GM21786 (cell line): Measurements from ENCODE around the gene CASQ1.

ENCODE experiments used
- ATAC-seq: cut with Tn5 transposase; IDR thresholded peaks from one replicate; pipeline ENCODE4 v1.9.1; 2021; ENCODE audit not compliant: unreplicated experiment

CASQ1 gene

DNA sequence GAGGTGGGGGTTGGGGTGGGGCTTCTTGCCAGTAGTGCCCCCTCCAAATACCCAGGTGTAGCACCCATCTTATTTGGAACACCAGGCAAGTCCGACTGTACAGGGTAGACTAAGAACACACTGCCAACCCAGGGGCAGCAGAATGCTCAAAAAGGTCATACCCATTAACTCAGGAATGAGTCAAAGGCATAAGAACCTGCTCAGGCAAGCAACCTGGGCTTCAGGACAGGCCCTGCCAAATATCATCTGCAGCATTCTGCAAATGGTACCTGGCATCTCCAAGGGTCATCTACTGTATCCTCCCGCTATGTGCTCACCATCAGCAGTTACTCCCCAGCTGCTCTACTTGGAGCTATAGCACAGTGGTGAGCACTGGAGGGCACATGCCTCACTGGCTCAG lies 34.2 kb downstream of the CASQ1 start:
- ATAC-seq = no peak

DNA sequence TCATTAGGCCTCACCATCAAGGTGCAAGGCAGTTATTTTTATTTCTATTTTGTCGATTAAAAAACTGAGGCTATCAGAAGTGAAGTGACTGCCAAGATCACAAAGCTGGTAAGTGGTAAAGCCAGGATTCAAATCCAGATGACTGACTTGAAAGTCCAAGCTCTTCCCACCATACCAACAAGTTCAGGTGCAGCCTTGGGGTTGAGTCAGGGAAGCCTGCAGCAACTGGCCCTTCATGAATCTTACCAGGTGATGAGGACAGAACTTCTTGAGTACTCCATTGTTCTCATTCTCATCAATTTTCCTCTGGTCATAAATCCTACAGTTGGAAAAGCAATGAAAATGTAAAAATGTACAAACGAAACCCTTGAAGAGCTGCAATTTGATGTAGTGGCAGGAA lies 35.0 kb downstream of the CASQ1 start:
- ATAC-seq = no peak

DNA sequence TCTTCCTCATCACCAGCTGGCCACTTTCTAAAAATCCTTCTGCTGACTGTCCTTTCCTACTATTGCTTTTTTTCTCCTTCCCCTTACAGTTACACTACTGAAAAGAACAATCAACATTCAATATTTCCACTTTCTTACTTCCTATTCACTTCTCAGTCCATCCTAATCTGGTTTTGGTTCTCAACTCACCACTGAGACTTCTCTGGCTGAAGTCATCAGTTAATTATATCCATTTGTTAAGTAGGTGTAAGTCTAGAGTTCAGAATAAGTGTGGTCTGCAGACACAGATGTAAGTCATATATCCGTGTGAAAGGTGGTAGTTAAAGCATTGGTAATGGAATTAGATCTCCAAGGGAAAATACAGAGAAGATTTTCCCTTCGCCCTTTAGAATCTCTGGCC lies 36.2 kb downstream of the CASQ1 start:
- ATAC-seq = no peak

DNA sequence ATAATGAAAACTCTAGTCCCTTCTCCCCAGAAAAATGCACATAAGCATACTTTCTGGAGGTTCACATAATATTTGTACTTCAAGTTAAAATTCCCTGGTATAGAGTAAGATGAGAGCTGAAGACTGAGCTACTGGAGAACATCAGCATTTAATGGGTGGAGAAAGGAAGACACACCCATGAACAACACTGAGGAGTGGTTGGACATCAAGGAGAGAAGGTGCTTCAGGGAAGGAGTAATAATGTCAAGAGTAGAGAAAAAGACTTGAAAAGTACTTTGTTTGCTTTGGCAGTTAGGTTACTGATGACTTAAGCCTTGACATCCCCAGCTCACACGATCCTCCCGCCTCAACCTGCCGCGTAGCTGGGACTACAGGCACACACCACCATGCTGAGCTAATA lies 36.7 kb downstream of the CASQ1 start:
- no peak for ATAC-seq

DNA sequence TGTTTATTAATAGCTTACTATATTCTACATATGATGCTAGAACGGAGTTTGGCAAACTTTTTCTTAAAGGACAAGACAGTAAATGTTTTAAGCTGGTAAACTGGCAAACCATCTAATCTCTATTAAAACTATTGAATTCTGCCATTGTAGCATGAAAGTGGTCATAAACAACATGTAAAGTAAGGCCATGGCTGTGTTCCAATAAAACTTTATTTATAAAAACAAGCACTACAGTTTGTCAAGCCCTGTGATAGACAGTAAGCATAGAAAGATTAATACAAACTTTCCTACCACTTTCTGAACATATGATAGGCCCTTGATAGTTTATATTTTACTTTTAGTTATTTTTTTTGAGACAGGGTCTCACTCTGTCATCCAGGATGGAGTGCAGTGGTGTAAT lies 37.2 kb downstream of the CASQ1 start:
- no peak for ATAC-seq

DNA sequence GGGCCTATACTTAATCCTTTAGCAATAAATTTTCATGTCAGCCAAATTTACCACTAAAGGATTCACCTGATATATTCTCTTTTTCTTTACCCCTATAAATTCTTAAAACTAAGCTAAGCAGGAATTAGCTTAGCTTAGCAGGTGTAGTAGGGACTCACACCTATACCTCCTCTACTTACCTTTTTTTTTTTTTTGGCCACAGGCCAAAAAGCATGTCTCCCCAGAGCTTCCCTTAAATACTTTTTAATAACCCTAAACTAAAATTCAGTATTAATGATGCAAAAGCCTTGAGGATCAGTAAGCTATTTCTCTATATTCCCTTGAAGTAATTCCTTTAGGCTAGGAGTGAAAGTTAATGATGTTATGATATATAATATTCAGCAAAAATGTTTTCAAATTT lies 38.1 kb downstream of the CASQ1 start:
- ATAC-seq = no peak

DNA sequence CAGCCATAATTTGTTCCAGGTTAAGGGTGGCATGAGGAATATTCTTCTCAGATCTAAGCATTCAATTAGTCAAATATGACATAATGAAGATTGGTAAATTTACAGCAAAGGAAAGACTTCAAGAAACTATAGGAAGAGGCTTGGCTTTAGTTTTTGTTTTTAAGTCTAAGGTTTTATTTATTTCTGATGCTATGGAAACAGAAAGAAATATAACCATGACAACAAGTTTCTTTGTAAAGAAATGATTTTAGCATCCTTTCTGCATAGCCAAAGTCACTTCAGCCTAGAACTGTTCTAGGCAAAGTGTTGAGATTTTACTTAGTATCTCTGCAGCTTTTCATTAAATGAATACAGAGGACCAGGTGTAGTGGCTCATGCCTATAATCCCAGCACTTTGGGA lies 42.5 kb downstream of the CASQ1 start:
- ATAC-seq = no peak

DNA sequence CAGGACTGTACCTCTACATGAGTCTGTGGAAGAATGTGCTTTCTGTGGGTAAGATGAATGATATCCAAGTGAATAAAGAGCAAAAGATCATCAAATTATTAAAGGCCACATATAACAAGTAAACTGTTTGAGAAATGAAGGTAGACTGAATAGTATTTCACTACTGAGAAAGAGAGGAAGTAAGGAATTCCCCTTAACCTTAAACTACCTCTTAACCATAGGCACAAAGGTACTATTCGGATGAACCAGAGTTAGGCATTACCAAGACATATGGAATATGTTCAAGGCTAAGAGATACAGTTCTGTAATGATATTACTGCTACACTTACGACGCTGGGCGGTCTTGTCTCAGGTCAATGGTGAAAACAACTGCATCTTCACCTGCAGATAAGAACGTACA lies 46.4 kb downstream of the CASQ1 start:
- no peak for ATAC-seq

DNA sequence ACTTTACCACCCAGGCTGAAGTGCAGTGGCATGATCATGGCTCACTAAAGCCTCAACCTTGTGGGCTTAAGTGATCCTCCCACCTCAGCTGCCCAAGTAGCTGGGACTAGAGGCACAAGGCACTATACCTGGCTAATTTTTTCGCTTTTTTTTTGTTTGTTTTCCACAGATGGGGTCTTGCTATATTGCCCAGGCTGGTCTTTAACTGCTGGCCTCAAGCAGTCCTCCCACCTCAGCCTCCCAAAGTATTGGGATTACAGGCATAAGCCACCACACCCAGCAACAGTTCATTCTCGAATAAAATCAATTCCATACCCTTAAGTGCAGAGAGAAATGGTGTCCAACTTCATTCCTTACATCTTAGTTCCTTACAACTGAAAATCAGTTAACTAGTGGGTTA lies 47.2 kb downstream of the CASQ1 start:
- no peak for ATAC-seq

DNA sequence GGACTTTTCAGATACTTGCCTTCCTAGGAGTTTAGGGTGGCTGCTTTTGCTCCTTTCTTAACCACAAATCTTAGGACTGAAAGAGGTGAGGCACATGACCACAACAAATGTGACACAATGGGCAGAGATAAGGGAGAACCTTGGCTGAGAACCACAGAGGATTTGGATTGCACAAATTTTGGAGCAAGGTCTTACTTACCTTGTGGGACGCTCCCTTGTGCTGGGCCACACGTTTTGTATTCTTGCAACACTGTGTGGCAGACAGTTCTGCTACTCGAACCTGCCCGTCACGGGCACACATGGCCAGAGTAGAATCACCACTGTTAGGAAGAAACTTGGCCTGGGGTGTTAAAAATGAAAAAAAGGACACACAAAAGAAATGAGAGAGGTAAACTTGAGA lies 48.0 kb downstream of the CASQ1 start:
- no peak for ATAC-seq

DNA sequence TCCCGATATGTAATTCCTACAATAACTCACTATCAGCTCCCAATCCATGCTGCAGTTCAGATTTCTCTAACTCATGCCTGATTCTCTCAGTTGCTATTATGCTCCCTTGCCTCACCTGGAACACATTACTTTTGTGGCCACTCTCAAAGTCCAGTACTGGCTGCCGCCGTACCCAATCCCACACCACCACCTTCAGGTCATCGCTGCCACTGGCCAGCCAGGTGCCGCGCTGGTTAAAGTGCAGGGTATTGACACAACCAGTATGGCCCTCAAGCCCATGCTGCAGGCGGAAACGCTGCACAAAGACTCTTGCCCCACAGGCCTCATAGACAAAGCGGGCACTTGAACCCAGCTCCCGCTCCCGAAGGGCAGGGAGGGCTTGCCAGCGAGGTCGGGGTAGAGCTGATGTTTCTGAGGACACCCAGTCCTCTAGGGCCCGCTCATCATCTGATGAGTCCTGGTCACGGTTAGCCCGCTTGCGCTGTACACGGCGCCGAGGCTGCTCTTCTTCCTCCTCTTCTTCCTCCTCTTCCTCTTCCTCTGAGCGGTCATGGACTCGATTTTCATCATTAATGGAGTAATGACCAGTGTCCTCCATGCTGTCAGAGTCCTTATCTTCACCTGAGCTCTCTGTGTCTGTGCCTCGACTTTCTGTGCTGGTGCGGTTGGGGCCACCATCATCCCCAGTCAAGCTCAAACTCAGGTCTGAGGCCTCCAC lies 49.4 kb downstream of the CASQ1 start:
- no peak for ATAC-seq

DNA sequence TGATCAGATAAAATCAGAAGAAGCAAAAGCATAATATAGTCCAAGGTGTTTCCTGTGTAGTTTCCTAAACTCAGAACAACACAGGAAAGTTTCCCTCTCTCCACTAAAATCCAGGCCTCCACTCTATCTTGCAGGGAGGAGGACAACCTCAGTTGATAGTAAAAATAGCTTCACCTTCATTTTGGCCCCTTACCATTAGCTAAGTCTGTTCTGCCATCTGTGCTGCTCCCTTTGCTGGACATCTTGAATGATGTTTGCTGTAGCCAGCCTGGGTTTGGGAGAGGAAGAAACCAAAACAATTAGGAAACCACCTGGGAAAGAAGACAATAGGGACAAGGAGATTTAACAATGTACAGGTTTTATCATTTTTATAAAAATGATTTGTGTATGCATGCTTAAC lies 53.4 kb downstream of the CASQ1 start:
- no peak for ATAC-seq

DNA sequence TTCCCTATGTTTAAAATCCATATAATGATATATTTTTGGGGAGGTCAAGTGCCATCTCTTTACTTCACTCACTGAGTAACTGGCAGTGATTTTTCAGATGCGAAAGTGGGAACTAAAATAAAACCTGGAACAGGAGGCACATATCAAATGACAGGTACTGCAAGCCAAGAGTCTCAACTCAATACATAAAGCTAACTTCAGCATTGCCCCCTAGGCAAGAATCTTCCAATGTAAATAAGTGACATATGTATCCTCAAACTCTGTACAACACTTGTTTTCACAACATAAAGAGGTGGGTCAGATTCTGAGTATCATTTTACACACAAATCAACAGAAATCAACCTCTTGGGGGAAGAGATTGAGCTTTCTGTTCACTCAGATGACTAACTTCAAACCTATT lies 53.8 kb downstream of the CASQ1 start:
- no peak for ATAC-seq

DNA sequence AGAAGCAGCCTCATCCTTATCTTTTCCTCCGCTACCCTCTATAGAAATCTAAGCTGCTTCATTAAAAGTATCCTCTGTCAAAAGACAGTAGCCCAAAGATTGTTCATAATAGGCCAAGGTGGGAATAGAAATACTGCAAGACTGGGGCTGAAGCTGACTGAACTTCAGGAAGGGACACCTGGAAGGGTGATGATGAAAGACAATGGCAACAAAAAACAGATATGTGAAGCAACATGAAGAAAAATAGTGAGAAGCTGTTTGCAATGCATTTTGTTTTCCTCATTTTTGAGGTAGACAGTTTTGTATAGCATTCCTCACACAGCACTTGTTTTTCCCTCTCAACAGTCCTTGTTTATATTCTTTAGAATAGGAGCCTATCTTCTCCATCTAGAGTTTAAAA lies 55.1 kb downstream of the CASQ1 start:
- no peak for ATAC-seq

DNA sequence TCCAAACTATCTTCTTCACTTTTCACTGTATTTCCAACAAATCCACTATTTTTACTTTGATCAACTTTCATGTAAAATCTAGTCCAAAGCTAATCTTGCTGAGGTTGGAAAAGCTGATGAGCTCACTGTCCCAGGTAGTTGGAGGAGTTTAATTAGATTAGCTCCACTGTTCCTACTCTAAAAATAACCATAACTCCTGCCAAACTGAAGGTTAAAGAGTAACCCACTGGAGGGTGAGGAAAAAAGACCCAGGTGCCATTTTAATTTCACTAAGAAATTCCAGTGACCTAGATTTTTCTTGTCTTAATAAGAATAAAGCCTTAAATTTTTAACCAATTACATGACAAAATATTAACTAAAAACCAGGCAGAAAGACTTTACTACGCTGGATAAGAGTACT lies 56.7 kb downstream of the CASQ1 start:
- ATAC-seq = no peak

DNA sequence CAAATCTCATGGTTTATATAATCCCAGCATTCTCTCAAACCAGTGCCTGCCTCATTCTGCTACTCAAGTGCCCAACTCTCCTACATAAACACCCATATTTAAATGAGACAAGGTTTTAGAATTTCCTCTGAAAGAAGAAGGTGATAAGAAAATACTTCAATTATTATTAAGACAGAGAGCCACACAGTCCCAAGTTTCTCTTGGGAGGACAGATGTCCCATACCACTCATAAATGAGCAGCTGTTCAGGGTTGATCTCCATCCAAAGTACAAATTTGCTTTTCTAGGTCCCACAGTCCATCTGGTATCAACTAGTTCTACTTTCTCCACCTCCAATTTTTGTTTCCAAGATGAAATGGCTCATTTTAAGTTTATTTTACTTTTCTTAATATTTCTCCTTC lies 60.6 kb downstream of the CASQ1 start:
- no peak for ATAC-seq
